Erythroblast (primary cell): Measurements from ENCODE around the gene CGNL1.

Source experiments
- DNase-seq, 2 experiments: peaks; one replicate each; lab custom pipeline; 2025; lab: John Stamatoyannopoulos, UW
- GATA1 ChIP-seq: IDR thresholded peaks from 2 replicates; pipeline ENCODE4 v1.6.1; 2011; ENCODE audit warnings: low read depth, mild to moderate bottlenecking, control low read depth, low read length, moderate library complexity
- POLR2A ChIP-seq: IDR thresholded peaks from 2 replicates; pipeline ENCODE4 v1.6.1; 2011; ENCODE audit warnings: mild to moderate bottlenecking, low read length

CGNL1 gene

GRCh38 chr15:57410373-57410772 lies 34.1 kb downstream of the CGNL1 start:
- DNase-seq: no peak
- no peak for TF ChIP-seq GATA1
- TF ChIP-seq POLR2A: no peak

DNA sequence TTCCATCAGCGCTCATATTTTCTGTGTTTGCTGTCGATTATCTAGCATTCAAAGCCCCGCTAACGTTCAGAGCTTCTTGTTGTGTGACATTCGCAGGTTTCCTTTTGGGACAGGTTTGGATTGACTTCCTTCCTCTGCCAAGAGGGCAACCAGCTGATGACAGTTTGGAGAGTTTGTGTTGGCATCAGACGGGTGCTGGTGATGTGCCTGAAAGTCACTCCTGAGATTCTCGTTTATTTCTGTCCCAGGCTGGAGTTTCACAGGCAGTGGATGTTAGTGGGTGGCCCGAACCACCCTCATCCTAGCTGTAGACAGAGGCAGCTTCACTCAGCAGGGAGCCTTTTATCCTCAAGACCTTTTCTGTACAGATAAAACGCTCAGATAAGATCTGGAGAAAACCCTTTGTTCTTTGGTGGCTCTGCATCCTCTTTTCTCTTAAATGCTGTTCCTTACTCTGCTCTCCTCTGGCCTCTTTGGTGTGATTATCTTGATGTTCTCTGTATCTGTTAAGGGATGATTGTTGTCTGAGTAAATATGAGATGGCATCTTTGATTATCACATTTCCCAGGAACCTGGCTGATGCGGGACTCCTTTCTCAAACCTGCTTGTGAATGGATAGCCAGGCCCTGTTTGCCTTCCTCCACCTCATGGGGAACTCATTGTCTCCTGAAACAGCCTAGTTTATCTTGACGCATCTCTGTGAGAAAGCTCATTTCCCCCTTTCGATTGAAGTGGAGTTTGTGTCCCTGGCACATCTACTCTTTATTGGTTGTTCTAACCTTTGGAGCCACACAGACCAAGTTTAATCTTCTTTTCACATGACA lies 35.9 kb downstream of the CGNL1 start:
- TF ChIP-seq GATA1 (no peak), POLR2A (no peak)
- DNase-seq: no peak

DNA sequence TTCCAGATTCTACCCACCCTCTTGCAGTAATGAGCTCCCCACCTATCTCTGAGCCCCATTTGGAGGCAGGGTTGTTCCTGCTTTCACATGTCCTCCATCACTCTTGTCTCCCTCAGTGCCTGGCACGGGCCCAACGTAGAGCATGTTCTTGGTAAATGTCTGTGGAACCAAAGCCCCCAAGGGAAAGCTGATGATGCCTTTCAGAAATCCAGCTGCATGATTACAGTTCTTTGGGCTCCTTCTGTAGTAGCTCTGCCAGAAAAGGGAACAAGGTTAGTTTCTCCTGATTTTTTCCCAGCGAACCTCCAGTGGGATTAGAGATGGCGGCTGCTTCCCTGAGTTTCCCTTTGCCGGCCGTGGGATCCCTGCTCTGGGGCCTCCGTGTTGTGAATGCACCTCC lies 39.3 kb downstream of the CGNL1 start:
- no peak for DNase-seq
- TF ChIP-seq GATA1 (no peak), POLR2A (no peak)

GRCh38 chr15:57418635-57419034 lies 42.3 kb downstream of the CGNL1 start:
- no peak for DNase-seq
- TF ChIP-seq POLR2A: no peak
- TF ChIP-seq GATA1: no peak

DNA sequence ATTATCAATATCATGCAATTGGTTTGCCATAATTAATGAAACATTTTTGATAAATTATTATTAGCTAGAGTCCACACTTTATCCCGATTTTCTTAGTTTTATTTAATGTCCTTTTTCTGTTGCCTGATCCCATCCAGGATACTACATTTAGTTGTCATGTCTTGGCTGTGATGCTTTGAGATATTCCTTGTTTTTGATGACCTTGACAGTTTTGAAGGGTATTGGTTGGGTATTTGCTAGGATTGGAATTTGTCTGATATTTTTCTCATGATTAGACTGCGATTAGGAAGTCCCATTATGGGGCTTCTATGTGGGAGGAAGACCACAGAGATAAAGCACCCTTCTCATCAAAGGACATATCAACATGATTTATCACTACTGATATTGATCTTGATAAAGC lies 43.0 kb downstream of the CGNL1 start:
- no peak for DNase-seq
- TF ChIP-seq GATA1: no peak
- TF ChIP-seq POLR2A: no peak

GRCh38 chr15:57421110-57421509 lies 44.8 kb downstream of the CGNL1 start:
- DNase-seq: no peak
- TF ChIP-seq GATA1: no peak
- TF ChIP-seq POLR2A: no peak

GRCh38 chr15:57421551-57421950 lies 45.2 kb downstream of the CGNL1 start:
- DNase-seq: no peak
- TF ChIP-seq POLR2A: no peak
- TF ChIP-seq GATA1: no peak

DNA sequence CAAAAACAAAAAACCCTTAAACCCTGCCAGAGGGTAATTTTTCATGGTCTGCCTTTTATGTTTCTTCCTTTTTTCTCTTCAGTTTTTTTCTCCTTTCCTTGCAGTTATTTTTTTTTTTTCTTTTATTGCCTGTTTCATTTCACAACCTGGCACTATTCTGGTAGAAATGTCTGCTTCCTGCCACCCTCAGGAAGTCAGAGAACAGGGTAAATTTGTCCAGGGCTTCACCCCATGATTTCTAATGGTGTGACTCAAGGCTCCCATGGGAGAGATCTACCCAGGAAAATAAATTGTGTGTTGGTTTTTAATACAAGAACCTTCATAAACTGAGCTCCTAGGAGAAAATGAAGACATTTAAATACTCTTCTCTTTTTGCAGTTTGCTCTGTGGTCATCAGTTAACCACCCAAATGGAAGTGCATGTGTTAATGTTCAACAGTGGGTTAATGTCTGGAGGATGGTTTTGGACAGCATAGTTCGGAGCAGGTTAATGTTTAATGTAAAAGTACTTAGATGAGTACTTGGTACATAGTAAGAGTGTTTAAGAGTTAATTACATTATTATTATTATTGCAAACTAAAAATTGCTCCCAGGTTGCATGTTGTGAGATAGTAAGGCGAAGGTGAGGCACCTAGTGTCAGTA lies 45.9 kb downstream of the CGNL1 start:
- no peak for TF ChIP-seq GATA1
- TF ChIP-seq POLR2A: no peak
- no peak for DNase-seq

DNA sequence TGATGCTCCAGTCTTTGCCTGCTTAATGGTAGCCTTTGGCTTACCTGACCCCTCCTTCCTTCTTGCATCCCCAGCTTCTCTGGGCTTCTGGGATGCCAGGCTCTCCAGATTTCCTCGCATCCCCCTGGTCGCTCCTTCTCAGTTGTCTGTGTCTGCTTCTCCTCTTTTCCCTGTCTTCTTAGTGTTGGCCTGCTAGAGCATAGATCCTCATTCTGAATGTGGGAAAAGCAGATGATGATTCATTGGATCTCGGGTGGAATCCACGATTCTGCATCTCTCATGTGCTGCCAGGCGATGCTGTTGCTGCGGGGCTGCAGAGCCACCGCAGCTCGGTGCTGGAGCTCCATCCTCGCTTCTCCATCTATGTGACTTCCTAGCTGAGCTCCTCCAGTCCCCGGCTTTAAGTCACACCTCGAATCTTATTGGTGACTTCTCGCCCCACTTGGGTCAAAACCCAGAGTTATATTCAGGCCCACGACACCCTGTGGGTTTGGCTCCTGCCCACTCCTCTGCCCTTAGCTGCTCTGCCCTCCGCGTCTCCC lies 47.4 kb downstream of the CGNL1 start:
- TF ChIP-seq GATA1 (no peak), POLR2A (no peak)
- DNase-seq: no peak

DNA sequence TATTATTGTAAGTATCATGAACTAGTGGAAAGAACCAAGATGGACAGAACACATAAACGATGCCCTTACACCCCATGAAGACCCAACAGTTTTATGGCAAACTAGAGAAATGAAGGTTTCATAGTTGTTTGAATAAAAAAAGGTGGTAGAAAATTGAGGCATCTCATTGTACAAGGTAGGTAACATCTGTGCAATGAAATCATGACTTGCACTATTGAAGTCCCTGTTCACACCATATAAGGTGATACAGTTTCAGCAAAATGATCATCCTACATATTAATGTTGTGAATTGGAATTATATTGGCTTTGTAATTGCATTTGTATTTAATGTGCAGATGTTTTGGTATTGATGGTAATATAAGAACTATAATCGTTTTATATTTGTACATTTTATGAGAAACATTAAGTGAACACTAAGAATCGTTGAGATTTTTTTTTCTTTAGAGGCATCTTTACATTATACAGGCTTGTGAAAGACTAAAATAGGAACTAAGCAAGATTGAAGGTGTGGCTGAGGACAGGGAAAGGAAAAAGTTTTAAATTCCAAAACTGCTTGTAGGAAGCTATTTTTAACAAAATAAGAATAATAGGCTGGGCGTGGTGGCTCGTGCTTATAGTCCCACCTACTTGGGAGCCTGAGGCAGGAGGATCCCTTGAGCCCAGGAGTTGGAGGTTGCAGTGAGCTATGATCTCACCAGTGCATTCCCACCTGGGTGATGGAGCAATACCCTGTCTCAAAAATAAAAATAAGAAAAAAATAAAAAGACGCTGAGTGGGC lies 48.5 kb downstream of the CGNL1 start:
- DNase-seq: no peak
- no peak for TF ChIP-seq GATA1
- TF ChIP-seq POLR2A: no peak

- DNase-seq: no peak
- no peak for TF ChIP-seq POLR2A
- no peak for TF ChIP-seq GATA1
Observed at GRCh38 chr15:57425842-57426241, 49.5 kb downstream of the CGNL1 start.

DNA sequence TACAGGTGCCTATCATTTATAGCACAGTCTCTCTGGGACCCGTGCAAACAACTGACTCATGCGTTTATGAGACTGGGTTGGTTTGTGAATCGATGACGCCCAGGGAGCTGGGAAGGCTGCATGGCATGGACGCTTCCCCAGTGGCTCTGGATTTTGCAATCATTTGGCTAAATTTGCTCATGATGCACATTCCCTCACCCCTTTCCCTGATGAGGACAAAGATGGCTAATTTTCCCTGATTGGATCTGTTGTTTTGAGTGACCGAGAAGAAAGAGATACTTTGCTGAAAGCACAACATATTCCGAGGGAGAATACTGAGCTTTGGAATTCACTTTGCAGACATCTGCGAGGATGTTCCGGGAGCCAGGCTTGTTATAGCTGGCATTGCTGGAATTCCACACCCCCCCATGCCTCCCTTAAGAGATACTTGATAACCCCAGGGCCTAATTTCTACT lies 51.1 kb downstream of the CGNL1 start:
- DNase-seq: no peak
- TF ChIP-seq POLR2A (no peak), GATA1 (no peak)

- DNase-seq: no peak
- TF ChIP-seq POLR2A: no peak
- no peak for TF ChIP-seq GATA1
Observed at GRCh38 chr15:57432141-57432741, 55.9 kb downstream of the CGNL1 start.
